OCI-LY3 (cell line): Measurements from ENCODE around the gene PRKCG.

Experiments
- H2AFZ ChIP-seq: fragments of 200-600, 300-600 bp; shearing (Covaris generic); 2 replicates; pipeline ENCODE4 v1.6.0; 2014; ENCODE audit warnings: antibody characterized with exemption, low read depth, low read length
- H3K27ac ChIP-seq: fragments of 200-600, 300-600 bp; sonication (generic); 2 replicates; pipeline ENCODE4 v1.5.1; 2014; ENCODE audit warnings: mild to moderate bottlenecking, low read length, moderate library complexity, mixed read lengths
- H3K27me3 ChIP-seq: fragments of 200-600, 300-600 bp; sonication (generic); 2 replicates; pipeline ENCODE4 v1.6.1; 2014; ENCODE audit warnings: low read depth, low read length, mixed read lengths
- H3K36me3 ChIP-seq: fragments of 200-600, 300-600 bp; sonication (generic); replicated peaks from 2 replicates; pipeline ENCODE3; 2014; ENCODE audit warnings: low read depth, low read length, mixed read lengths
- H3K4me1 ChIP-seq: fragments of 300-600, 200-600 bp; sonication (generic); 2 replicates; pipeline ENCODE4 v1.6.1; 2014; ENCODE audit warnings: low read length, mixed read lengths
- H3K4me2 ChIP-seq: fragments of 200-600, 300-600 bp; sonication (generic); 2 replicates; pipeline ENCODE4 v1.6.1; 2014; ENCODE audit warnings: low read length, mixed read lengths
- H3K4me3 ChIP-seq: fragments of 300-600, 200-600 bp; sonication (generic); 2 replicates; pipeline ENCODE4 v1.5.1; 2014; ENCODE audit warnings: antibody characterized with exemption, mild to moderate bottlenecking, low read length, moderate library complexity
- H3K79me2 ChIP-seq: fragments of 300-600, 200-600 bp; shearing (Covaris generic); 2 replicates; pipeline ENCODE4 v1.6.1; 2014; ENCODE audit warnings: mild to moderate bottlenecking, low read length, mixed read lengths
- H3K9ac ChIP-seq: fragments of 300-600, 200-600 bp; shearing (Covaris generic); 2 replicates; pipeline ENCODE4 v1.6.0; 2014; ENCODE audit warnings: mild to moderate bottlenecking, low read length, moderate library complexity
- H3K9me3 ChIP-seq: fragments of 200-600, 300-600 bp; shearing (Covaris generic); 2 replicates; pipeline ENCODE4 v1.6.1; 2014; ENCODE audit warnings: low read length, mixed read lengths; ENCODE audit not compliant: insufficient read depth
- H4K20me1 ChIP-seq: fragments of 200-600, 300-600 bp; sonication (generic); 2 replicates; pipeline ENCODE4 v1.6.1; 2016; ENCODE audit warnings: low read length, mixed read lengths; ENCODE audit not compliant: insufficient read depth
- CTCF ChIP-seq: fragments of 200-600, 300-600 bp; sonication (generic); IDR thresholded peaks from 2 replicates; pipeline ENCODE4 v1.5.1; 2014; ENCODE audit warnings: antibody characterized with exemption, low read length, low read depth
- EZH2phosphoT487 ChIP-seq: fragments of 200-600 bp; shearing (Covaris generic); IDR thresholded peaks from 2 replicates; pipeline ENCODE4 v1.6.1; 2018; ENCODE audit warnings: antibody characterized with exemption, mixed run types, low read depth

PRKCG gene

GRCh38 chr19:53871454-53871853, 10.5 kb upstream of the PRKCG start:
- Histone ChIP-seq H3K4me3 (no peak overlapping the region), H3K9ac (no peak overlapping the region)
- no peak for TF ChIP-seq EZH2phosphoT487
- no peak for TF ChIP-seq CTCF

GRCh38 chr19:53872762-53873161, 9.2 kb upstream of the PRKCG start:
- H3K4me2 ChIP-seq, result no peak overlapping the region
- H3K79me2 ChIP-seq, result no peaks in the 10 kb centered on the region
- TF ChIP-seq CTCF, result no peak
- TF ChIP-seq EZH2phosphoT487, result no peak
- H3K27me3 ChIP-seq, result no peaks in the 10 kb centered on the region
- H2AFZ ChIP-seq, result no peak overlapping the region
- H3K4me1 ChIP-seq, result no peaks in the 10 kb centered on the region
- H3K9me3 ChIP-seq, result no peaks in the 10 kb centered on the region
- H3K27ac ChIP-seq, result no peak overlapping the region
- no peak overlapping the region for H3K4me3 ChIP-seq
- H4K20me1 ChIP-seq, result no peaks in the 10 kb centered on the region
- no peaks in the 10 kb centered on the region for H3K36me3 ChIP-seq
- H3K9ac ChIP-seq, result no peak overlapping the region

More at GRCh38 chr19:53871454-53871853, 10.5 kb upstream of the PRKCG start:
- Histone ChIP-seq H3K27me3 (no peaks in the 10 kb centered on the region), H4K20me1 (no peaks in the 10 kb centered on the region), H3K9me3 (no peaks in the 10 kb centered on the region), H3K27ac (no peak overlapping the region), H2AFZ (no peak overlapping the region), H3K4me2 (no peak overlapping the region), H3K36me3 (no peaks in the 10 kb centered on the region), H3K4me1 (no peaks in the 10 kb centered on the region), H3K79me2 (no peaks in the 10 kb centered on the region)

- Histone ChIP-seq H3K27me3 (no peaks in the 10 kb centered on the region), H3K4me1 (no peaks in the 10 kb centered on the region), H3K4me3 (no peak overlapping the region), H2AFZ (no peak overlapping the region), H4K20me1 (no peaks in the 10 kb centered on the region), H3K36me3 (no peaks in the 10 kb centered on the region), H3K4me2 (no peak overlapping the region), H3K79me2 (no peaks in the 10 kb centered on the region), H3K27ac (no peak overlapping the region), H3K9me3 (no peaks in the 10 kb centered on the region), H3K9ac (no peak overlapping the region)
- TF ChIP-seq EZH2phosphoT487 (no peak), CTCF (no peak)
Observed at GRCh38 chr19:53873773-53874605, 8.0 kb upstream of the PRKCG start.

- H3K79me2 ChIP-seq, result no peaks in the 10 kb centered on the region
- no peaks in the 10 kb centered on the region for H3K36me3 ChIP-seq
- H3K4me1 ChIP-seq, result no peaks in the 10 kb centered on the region
- H3K4me2 ChIP-seq, result no peak overlapping the region
- no peak overlapping the region for H3K9ac ChIP-seq
- no peak overlapping the region for H3K27ac ChIP-seq
- H3K4me3 ChIP-seq, result no peak overlapping the region
- no peak for TF ChIP-seq EZH2phosphoT487
- TF ChIP-seq CTCF, result no peak
- no peaks in the 10 kb centered on the region for H3K27me3 ChIP-seq
- H3K9me3 ChIP-seq, result no peaks in the 10 kb centered on the region
- no peaks in the 10 kb centered on the region for H4K20me1 ChIP-seq
- no peak overlapping the region for H2AFZ ChIP-seq
Observed at GRCh38 chr19:53874606-53874990, 7.4 kb upstream of the PRKCG start.
